Activated T-helper 1 cell treated with anti-CD3 and anti-CD28 coated beads, Interleukin-2, amount 50 U/mL, for 16 hours (primary cell): Measurements from ENCODE around the gene TUBGCP6.

Source experiments
- DNase-seq, 2 donors: peaks; one replicate each; pipeline ENCODE4 v3.0.0-alpha.2; 2020; ENCODE audit warnings: low read depth in 1 of 2, low spot score in 1 of 2

Gene TUBGCP6

GRCh38 chr22:50252082-50253045 is 7.5 kb upstream of the TUBGCP6 start:
- DNase-seq: peak; percentile 51 to 57

DNA sequence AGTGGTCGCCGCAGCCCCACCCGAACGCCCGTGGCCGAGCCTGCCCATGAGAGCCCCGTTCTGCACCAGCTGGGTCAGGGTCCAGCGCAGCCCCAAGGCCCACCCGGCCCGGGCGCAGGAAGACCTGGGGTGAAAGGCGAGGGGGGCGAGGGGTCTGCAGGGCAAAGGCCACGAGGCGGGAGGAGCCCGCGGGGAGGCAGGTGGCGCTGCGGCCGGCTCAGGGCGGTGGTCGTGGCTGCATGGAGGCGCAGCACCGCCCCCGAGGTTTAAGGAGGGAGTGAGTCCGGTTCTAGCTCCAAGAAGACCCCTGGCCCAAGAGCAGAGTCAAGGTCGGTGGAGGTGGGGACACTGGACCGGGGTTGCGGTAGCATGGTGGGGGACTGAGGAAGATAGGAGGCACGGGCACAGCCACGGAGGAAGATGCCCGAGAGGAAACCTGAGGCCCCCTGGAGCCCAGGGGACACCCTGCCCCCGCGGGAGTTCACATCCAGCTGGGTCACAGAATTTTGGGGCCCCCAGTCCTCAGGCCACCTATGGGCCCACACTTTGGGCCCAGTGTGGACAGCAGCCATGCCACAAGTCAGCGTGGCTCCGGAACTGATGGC is 6.8 kb upstream of the TUBGCP6 start:
- no peak for DNase-seq

DNA sequence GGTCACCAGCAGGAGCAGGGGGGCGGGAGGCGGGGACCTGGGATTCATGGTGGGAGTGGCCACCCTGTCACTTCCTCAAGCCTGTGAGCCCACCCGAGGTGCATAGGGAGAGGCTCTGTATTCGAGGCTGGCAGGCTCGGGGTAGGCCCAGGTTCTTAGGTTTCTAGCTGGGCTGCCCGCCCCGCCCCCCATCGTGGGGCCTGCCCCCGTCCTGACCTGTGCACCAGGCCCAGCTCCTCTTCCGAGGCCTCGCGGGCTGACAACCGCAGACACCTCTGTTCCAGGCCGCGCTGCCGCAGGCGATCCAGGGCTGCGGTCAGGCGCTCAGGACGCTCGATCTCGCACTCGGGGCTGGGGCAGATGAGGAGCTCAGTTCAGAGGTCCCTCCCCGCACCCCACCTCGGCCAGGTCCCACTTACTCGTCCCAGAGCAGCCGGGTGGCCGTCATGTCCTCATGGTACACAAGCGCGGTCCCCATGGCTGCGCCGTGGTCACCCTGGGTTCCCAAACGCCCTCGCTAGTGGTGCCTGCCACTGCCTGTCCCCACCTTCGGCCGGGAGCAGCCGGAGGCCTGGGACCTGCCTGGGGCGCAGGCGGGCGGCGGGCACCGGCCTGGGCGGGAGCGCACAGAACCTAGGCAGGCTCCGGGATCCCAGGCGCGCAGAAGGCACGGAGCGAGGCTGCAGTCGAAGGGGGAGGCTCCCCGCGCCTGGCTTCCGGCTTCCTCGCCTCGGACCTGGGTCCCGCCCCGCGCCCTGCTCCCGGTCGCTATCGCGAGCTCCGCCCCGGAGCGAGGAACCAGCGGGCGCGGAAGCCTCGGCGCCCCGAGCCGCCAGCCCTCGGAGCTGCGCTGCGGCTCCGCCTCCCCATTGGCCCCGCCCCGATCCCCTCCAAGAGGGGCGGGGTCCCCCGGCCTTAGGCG is 6.0 kb upstream of the TUBGCP6 start, which contains the start of gene HDAC10:
Gene HDAC10 (minus strand): TSS at position 711 of the 922 bp plus-strand sequence. CDS start 233 bp downstream, at position 478.
- peak; percentile 63 to 68 for DNase-seq

DNA sequence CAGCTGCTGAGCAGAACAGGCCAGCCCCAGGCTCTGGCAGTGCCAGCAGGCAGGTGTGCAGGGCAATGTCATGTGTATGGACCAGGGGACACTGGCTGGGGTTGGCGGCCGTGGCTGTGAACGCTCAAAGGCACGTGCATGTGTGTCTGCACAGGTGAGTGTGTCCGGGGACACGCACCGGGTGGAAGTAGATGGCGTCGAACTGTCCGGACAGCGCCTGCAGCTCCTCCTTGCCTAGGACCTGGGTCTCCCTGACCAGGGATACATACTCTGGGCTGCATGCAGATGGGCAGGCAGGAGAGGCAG is 5.4 kb upstream of the TUBGCP6 start:
- DNase-seq: no peak

DNA sequence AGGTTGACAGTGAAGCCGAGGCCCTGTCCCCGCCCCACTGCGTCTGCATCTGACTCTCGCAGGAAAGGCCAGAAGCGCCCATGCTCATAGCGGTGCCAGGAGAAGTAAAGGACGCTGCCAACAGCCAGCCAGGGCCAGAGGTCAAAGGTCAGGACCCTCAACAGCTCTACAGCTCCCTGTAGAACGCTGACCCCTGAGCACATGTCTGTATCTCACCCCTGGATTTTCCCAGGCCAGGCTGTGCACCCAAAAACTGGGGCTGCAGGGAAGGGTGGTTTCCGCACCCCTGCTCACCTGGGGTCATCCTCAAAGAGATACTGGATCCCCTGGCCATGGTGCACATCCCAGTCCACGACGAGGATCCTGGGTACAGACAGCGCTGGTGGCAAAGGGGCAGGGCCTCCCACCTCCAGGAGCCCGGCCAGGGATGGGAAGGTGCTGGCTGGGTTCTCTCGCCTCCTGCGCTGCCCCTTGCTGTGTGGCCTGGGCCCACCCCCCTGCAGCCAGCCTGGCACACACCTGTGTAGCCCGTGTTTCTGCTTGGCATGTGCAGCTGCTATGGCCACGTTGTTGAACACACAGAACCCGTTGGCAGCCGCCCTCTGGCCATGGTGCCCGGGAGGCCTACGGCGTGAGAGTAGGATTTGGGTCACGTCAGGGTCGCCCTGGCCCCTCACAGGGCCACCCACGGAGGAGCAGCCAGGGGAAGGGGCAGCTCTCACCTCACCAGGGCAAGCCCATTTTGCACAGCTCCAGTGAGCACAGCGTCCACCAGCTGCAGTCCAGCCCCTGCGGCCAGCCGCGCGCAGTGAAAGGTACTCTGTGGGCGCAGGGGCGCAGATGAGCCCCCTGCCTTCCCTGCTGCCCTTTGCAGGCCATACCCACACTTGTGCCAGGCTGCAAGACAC is 4.8 kb upstream of the TUBGCP6 start:
- DNase-seq: no peak

DNA sequence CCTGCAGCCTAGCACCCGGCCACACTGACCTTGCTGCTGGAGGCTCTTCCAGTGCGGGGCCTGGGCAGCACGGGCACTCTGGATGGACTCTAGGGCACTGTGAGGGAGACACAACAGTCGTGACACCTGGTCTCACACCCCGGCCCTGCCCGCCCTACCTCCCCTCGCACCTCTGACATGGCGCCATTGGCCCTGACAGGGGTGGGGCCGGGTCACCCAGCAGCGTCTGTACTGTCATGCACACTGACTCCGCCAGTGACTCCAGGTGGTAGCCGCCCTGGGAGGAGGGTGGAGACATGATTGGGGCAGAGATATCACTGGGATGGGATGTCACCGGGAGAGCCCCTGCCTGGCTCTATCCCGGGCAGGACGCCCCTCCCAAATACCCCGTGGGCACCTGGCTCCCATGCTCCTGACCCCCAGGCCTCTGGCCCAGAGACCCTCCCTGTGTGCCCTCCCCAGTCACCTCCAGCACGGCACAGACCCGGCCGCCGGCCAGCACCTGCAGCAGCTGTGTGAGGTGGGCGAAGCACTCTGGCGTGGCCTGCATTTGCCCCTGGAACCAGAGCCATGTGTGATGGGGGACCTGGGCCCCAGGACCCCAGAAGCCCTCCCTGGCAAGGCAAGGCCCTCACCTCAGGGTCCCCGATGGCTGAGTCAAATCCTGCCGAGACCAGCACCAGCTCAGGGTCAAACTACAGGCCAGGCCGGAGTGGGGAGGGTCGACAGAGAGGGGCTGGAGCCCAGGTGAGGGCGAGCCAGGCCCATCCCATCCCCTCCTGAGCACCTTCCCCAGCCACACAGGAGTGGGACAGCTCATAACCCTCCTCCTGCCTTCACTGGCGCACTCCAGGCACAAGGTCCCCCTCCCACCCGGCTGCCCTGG is 3.6 kb upstream of the TUBGCP6 start:
- DNase-seq: no peak

GRCh38 chr22:50247748-50248147 is 2.9 kb upstream of the TUBGCP6 start:
- DNase-seq: peak in 1 of 2 donors; percentile 31

DNA sequence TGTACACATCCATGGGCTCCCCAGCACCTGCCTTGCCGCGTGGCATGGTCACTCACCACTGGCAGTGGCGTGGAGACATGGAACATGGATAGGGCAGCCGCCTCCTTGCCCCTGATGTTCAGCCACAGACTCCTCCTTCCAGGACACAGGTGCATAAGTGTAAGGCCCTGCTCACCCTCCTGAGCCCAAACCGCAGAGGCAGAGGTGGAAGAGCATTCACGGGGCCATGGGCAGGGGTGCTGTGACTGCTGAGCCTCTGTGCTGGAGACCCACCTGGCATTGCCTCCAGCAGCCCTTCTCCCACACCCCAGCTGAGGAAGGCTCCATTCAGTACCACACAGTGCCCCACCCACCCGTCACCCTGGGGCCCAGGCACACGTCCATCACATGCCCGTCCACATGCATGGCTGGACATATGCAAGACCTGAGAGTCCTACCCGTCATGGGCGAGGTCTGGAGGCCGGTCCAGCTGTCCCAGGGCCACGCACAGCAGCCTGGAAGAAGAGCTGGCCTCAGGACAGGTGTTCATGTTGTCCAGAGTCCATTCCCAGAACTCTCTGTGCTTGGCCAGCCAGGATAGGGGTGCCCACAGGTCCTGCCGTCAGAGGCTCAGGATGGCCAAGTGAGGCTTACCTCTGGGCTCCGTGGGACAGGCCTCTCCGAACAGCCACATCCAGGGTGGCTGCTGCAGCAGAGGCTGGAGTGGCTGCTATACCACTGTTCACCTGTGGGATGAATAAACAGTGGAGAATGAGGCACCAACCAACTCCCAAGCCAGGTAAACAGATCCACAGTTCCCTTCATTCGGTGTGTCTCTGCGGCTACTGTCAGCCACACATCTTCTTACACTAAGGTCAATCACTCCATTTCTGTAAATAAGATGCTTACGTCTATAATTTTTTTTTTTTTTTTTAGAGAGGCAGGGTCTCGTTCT is 1.7 kb upstream of the TUBGCP6 start:
- no peak for DNase-seq

DNA sequence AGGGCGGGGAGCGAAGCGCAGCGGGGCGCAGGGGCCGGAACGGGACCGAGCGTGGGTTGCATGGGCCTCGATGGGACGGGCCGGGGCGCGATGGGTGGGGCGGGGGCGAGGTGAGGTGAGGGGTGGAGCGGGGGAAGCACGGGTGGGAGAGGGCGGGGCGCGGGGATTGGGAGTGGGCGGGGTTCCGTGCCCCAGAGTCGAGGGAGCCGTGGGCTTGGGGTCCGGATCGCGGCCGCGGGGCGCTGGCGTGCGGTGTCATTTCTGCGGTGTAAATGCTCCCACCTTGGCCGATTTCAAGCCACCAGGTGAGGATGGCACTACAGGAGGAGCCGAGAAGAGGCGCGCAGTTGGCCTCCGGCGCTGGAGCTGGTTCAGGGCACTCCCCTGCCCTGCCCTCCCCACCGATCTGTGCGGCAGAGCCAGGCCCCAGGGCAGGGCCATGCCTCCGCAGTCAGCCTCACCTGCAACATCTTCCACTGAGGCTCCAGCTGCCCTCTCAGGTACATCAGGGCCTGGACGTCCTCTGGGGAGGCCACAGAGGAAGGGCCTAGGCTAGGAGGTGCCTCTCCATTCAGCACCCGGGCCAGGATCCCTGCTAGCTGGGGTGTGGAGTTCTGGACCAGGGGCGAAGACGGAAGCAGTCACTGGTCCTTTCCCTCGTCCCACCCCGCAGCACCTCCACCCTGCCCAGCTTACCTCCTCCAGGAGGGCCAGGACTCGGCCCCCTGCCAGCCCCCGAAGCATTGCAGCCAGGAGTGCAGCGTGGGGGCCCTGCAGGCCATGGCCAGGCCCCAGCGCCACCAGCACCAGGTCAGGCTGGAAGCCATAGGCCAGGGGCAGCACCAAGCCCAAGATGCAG is 620 bp upstream of the TUBGCP6 start:
- no peak for DNase-seq

GRCh38 chr22:50243685-50244419 is 971 bp downstream of the TUBGCP6 start:
- no peak for DNase-seq

DNA sequence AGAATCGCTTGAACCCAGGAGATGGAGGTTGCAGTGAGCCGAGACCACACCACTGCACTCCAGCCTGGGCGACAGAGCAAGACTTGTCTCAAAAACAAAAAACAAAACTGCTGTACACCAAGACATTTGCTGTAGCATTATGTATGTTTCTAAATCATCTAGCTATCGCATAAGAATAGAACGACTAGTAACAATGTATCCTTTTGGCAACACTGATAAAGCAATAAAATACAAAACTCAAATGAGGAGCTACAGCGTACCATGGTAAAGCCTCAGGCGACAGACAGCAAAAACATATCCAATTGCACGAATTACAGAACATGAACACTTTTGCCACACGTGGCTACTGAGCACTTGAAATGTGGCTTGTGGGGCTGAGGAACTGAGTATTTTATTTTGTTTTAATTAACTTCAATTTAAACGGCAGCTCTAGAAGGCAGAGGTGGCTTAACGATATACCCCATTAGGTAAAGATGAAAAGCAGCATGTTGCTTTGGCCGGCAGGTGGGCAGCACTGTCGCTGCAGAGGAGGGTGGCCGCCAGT is 2.3 kb downstream of the TUBGCP6 start:
- no peak for DNase-seq

DNA sequence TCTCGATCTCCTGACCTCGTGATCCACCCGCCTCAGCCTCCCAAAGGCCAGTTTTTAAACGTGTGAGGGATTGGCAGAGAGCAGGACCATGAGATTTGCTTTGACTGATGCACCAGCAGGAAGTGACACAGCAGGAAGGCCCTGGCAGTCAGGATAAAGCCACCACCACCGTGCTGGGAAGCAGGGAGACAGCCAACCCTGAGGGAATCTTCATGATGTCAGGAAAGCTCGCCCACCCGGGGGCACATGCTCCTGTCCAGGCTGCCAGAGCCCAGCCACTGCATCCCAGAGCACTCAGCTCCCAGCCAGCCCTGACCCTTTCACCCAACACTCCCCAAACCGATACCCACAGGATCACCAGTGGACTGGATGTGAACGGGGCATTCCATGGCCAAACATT is 6.1 kb downstream of the TUBGCP6 start:
- DNase-seq: no peak

- no peak for DNase-seq
These were observed 8.0 kb downstream of the TUBGCP6 start for GRCh38 chr22:50236731-50237409.

GRCh38 chr22:50233223-50233622 is 11.6 kb downstream of the TUBGCP6 start:
- no peak for DNase-seq

DNA sequence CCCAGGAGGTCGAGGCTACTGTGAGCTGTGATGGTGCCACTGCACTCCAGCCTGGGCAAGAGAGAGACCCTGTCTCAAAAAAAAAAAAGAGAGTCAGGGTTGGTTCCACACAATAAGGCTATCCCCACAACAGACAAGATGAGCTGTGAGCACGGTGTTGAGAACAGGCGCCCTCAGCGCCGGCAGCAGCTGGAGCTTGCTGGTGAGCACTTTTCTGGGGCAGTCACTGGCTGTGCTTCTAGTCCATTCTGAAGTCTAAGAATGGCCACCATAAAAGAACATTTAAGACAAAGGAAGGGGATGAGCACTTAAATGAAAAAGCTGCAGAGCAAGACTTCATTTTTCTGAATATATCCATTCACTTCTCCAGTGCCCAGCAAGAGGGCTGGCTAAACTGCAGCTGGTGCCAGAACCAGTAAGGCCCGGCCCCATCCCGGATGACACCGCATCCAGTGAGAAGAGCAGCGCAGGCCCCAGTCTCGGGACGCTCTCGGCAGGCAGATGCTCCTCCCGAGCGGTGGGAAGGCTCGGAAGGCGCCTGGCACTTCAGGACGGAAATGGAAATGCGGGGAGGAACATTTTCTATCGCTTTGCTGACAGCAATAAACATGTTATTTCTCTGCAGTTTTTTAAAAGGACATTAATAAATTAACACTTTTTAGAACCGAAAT is 12.2 kb downstream of the TUBGCP6 start:
- no peak for DNase-seq
